MM.1S (cell line): Measurements from ENCODE around the gene CD40.

ENCODE experiments used
- CTCF ChIP-seq: fragments of 300-600 bp; sonication (generic); IDR thresholded peaks from 2 replicates; pipeline ENCODE4 v1.5.1; 2016; ENCODE audit warnings: antibody characterized with exemption, low read length, mixed read lengths
- EZH2 ChIP-seq: fragments of 300-600 bp; sonication (generic); optimal IDR thresholded peaks from 2 replicates; pipeline ENCODE3; 2017; ENCODE audit warnings: low read depth, mild to moderate bottlenecking, antibody characterized with exemption, low read length, mixed read lengths

- TF ChIP-seq CTCF: no peak
- TF ChIP-seq EZH2: no peak
Observed at GRCh38 chr20:46100988-46101387, 17.1 kb upstream of the CD40 start.
